Common myeloid progenitor, CD34-positive (primary cell): ENCODE measurements around the gene ALX3.

ENCODE experiments used
- CTCF ChIA-PET: fragments of 350-600 bp; sonication (Branson Sonifier 250); formaldehyde crosslinking; loops from one replicate; lab custom pipeline; 2021; ENCODE audit warnings: antibody characterized with exemption; lab: Charles Lee
- POLR2A ChIA-PET: fragments of 350-600 bp; sonication (Branson Sonifier 250); formaldehyde crosslinking; loops from one replicate; lab custom pipeline; 2021; ENCODE audit warnings: antibody characterized with exemption; lab: Charles Lee
- DNase-seq, 3 donors: peaks; one replicate each; pipeline versions ENCODE4 v3.0.0 to v3.0.0-alpha.2; 2013
- H3K27ac ChIP-seq, 2 experiments: 1 replicate in 1 of 2; 2 replicates in 1 of 2; pipeline ENCODE4 v1.7.0; 2013; ENCODE audit warnings: inconsistent platforms in 2 of 2, low read length in 2 of 2, mild to moderate bottlenecking in 2 of 2, low read depth in 1 of 2, moderate library complexity in 1 of 2; ENCODE audit not compliant: severe bottlenecking in 2 of 2, insufficient read depth in 1 of 2, poor library complexity in 1 of 2
- H3K27me3 ChIP-seq, 5 experiments: replicated peaks in 2 of 5; 1 replicate in 3 of 5; 2 replicates in 2 of 5; pipeline versions ENCODE4 v1.6.1 to v1.7.0; 2013; ENCODE audit warnings: low read length in 4 of 5, mild to moderate bottlenecking in 2 of 5, moderate library complexity in 2 of 5, inconsistent platforms in 1 of 5; ENCODE audit not compliant: insufficient read depth in 5 of 5, control insufficient read depth in 4 of 5
- H3K36me3 ChIP-seq, 4 experiments: 1 replicate in 2 of 4; 2 replicates in 2 of 4; pipeline versions ENCODE4 v1.6.1 to v1.7.0; 2013; ENCODE audit warnings: low read length in 3 of 4, control low read depth in 1 of 4, mild to moderate bottlenecking in 1 of 4; ENCODE audit not compliant: control insufficient read depth in 4 of 4, insufficient read depth in 4 of 4
- H3K4me1 ChIP-seq, 4 experiments: 1 replicate in 3 of 4; 2 replicates in 1 of 4; pipeline versions ENCODE4 v1.6.1 to v1.7.1; 2013; ENCODE audit warnings: low read length in 3 of 4, mild to moderate bottlenecking in 3 of 4, control low read depth in 1 of 4, inconsistent platforms in 1 of 4, moderate library complexity in 1 of 4; ENCODE audit not compliant: control insufficient read depth in 4 of 4, insufficient read depth in 4 of 4; ENCODE audit errors: control extremely low read depth in 1 of 4
- H3K4me3 ChIP-seq, 7 experiments: 1 replicate in 4 of 7; 2 replicates in 3 of 7; pipeline versions ENCODE4 v1.5.1 to v1.7.0; 2013; ENCODE audit warnings: mild to moderate bottlenecking in 7 of 7, low read length in 6 of 7, moderate library complexity in 6 of 7, inconsistent platforms in 2 of 7, low read depth in 2 of 7, control low read depth in 1 of 7; ENCODE audit not compliant: insufficient read depth in 4 of 7, control insufficient read depth in 1 of 7; ENCODE audit errors: extremely low read depth in 1 of 7
- H3K9me3 ChIP-seq, 5 experiments: 1 replicate in 4 of 5; 2 replicates in 1 of 5; pipeline versions ENCODE4 v1.6.1 to v1.7.1; 2013; ENCODE audit warnings: low read length in 4 of 5, mild to moderate bottlenecking in 2 of 5, inconsistent platforms in 1 of 5, low read depth in 1 of 5, moderate library complexity in 1 of 5; ENCODE audit not compliant: control insufficient read depth in 4 of 5, insufficient read depth in 2 of 5; ENCODE audit errors: control extremely low read depth in 1 of 5
- WGBS: methylation state at CpG from one replicate; pipeline ENCODE4 v1.1.5; 2013; ENCODE audit not compliant: insufficient coverage; 5-methylcytosine and 5-hydroxymethylcytosine counted together

ALX3 gene

GRCh38 chr1:110100335-110100734 lies 29.9 kb upstream of the ALX3 start:
- 88% methylated on average over 2 of the region's 2 CpGs for WGBS
- ChIA-PET CTCF (interaction anchor here (1.0 to 11.9 kb wide), 4 partner anchors 10 to 48 kb away, joined by 4 to 221 read pairs (median 90); no protein-coding TSS in a partner anchor), POLR2A (no interaction called here)
- no peak overlapping the region for H3K4me3 ChIP-seq
- H3K9me3 ChIP-seq: no peaks in the 10 kb centered on the region
- H3K36me3 ChIP-seq: no peaks in the 10 kb centered on the region
- DNase-seq: no peak
- peaks cover 0 to 9% (median 2%) of the 10 kb centered on the region in 4 experiments for H3K4me1 ChIP-seq
- peaks cover 0 to 3% (median 0%) of the 10 kb centered on the region in 5 experiments for H3K27me3 ChIP-seq
- no peak overlapping the region for H3K27ac ChIP-seq

GRCh38 chr1:110098222-110099026 lies 28.0 kb upstream of the ALX3 start:
- H3K4me1 ChIP-seq: peaks cover 0 to 9% (median 2%) of the 10 kb centered on the region in 4 experiments
- H3K36me3 ChIP-seq: no peaks in the 10 kb centered on the region
- no peak overlapping the region for H3K27ac ChIP-seq
- no peak overlapping the region for H3K4me3 ChIP-seq
- H3K9me3 ChIP-seq: peaks cover 0 to 3% (median 0%) of the 10 kb centered on the region in 5 experiments
- CTCF ChIA-PET: interaction anchor here (1.0 to 11.9 kb wide), 7 partner anchors 7 to 46 kb away, joined by 3 to 221 read pairs (median 4); partner anchors contain the start of gene UBL4B
- POLR2A ChIA-PET: no interaction called here
- H3K27me3 ChIP-seq: peaks cover 0 to 10% (median 0%) of the 10 kb centered on the region in 5 experiments
- DNase-seq: no peak
- WGBS: 93% methylated on average over 9 of the region's 9 CpGs

GRCh38 chr1:110097507-110098221 lies 27.2 kb upstream of the ALX3 start:
- peaks cover 0 to 9% (median 2%) of the 10 kb centered on the region in 4 experiments for H3K4me1 ChIP-seq
- whole genome bisulfite sequencing: 89% methylated on average over 11 of the region's 11 CpGs
- H3K9me3 ChIP-seq: peaks cover 0 to 3% (median 0%) of the 10 kb centered on the region in 5 experiments
- DNase-seq: no peak
- ChIA-PET POLR2A (no interaction called here), CTCF (interaction anchor here (1.0 to 11.9 kb wide), 7 partner anchors 8 to 45 kb away, joined by 3 to 221 read pairs (median 4); partner anchors contain the start of gene UBL4B)
- no peak overlapping the region for H3K27ac ChIP-seq
- H3K36me3 ChIP-seq: no peaks in the 10 kb centered on the region
- H3K4me3 ChIP-seq: no peak overlapping the region
- peaks cover 0 to 10% (median 0%) of the 10 kb centered on the region in 5 experiments for H3K27me3 ChIP-seq

GRCh38 chr1:110094931-110095654 lies 24.6 kb upstream of the ALX3 start:
- POLR2A ChIA-PET: no interaction called here
- Histone ChIP-seq H3K36me3 (no peaks in the 10 kb centered on the region), H3K9me3 (peaks cover 0 to 3% (median 0%) of the 10 kb centered on the region in 5 experiments), H3K27me3 (peaks cover 0 to 13% (median 0%) of the 10 kb centered on the region in 5 experiments), H3K27ac (no peak overlapping the region), H3K4me3 (no peak overlapping the region), H3K4me1 (no peaks in the 10 kb centered on the region)
- CTCF ChIA-PET: interaction anchor here (1.1 to 4.8 kb wide), 2 partner anchors 11 to 41 kb away, joined by 4 to 20 read pairs; no protein-coding TSS in a partner anchor
- DNase-seq: no peak
- 94% methylated on average over 5 of the region's 7 CpGs for WGBS

GRCh38 chr1:110092991-110093390 lies 22.5 kb upstream of the ALX3 start:
- no peaks in the 10 kb centered on the region for H3K36me3 ChIP-seq
- DNase-seq: no peak
- H3K27ac ChIP-seq: no peak overlapping the region
- CTCF ChIA-PET: interaction anchor here (4.4 to 7.8 kb wide), 2 partner anchors 11 to 40 kb away, joined by 31 to 176 read pairs; no protein-coding TSS in a partner anchor
- POLR2A ChIA-PET: no interaction called here
- WGBS: 100% methylated on average over 2 of the region's 2 CpGs
- no peak overlapping the region for H3K4me3 ChIP-seq
- peaks cover 0 to 13% (median 0%) of the 10 kb centered on the region in 5 experiments for H3K27me3 ChIP-seq
- H3K9me3 ChIP-seq: peaks cover 0 to 3% (median 0%) of the 10 kb centered on the region in 5 experiments
- H3K4me1 ChIP-seq: peaks cover 0 to 7% (median 4%) of the 10 kb centered on the region in 4 experiments

- ChIA-PET POLR2A (no interaction called here), CTCF (interaction anchor here (0.8 to 7.8 kb wide), 10 partner anchors 10 to 71 kb away, joined by 3 to 176 read pairs (median 10); partner anchors contain the start of genes ALX3 and UBL4B)
- H3K4me1 ChIP-seq: peaks cover 0 to 7% (median 4%) of the 10 kb centered on the region in 4 experiments
- no peak overlapping the region for H3K4me3 ChIP-seq
- DNase-seq: no peak
- no peak overlapping the region for H3K27ac ChIP-seq
- 100% methylated on average over 3 of the region's 3 CpGs for WGBS
- H3K27me3 ChIP-seq: peaks cover 0 to 16% (median 4%) of the 10 kb centered on the region in 5 experiments
- peaks cover 0 to 3% (median 0%) of the 10 kb centered on the region in 5 experiments for H3K9me3 ChIP-seq
- no peaks in the 10 kb centered on the region for H3K36me3 ChIP-seq
These were observed 21.3 kb upstream of the ALX3 start for GRCh38 chr1:110091791-110092190.
